GM19467 (cell line): Measurements from ENCODE around the gene CHMP1B.

Experiments used
- ATAC-seq: cut with Tn5 transposase; IDR thresholded peaks from one replicate; pipeline ENCODE4 v1.9.1; 2021; ENCODE audit warnings: mild to moderate bottlenecking, moderate library complexity; ENCODE audit not compliant: unreplicated experiment

The CHMP1B gene

GRCh38 chr18:11899063-11899462 is 47.9 kb downstream of the CHMP1B start:
- ATAC-seq = no peak

- no peak for ATAC-seq
Observed at GRCh38 chr18:11901826-11902438, 50.7 kb downstream of the CHMP1B start.

GRCh38 chr18:11902522-11903292 is 51.5 kb downstream of the CHMP1B start:
- no peak for ATAC-seq
